SU-DHL-6 (cell line): Measurements from ENCODE around the gene HNRNPA1.

ENCODE experiments used
- H2AFZ ChIP-seq: fragments of 200-600 bp; sonication (generic); 2 replicates; pipeline ENCODE4 v1.6.1; 2014; ENCODE audit warnings: low read depth, mild to moderate bottlenecking, moderate library complexity, mixed read lengths, antibody characterized with exemption, low read length; ENCODE audit not compliant: severe bottlenecking
- H3F3A ChIP-seq: fragments of 200-600 bp; shearing (Covaris generic); 2 replicates; pipeline ENCODE4 v1.6.0; 2016; ENCODE audit warnings: antibody characterized with exemption, mild to moderate bottlenecking; ENCODE audit not compliant: insufficient read depth
- H3K27ac ChIP-seq: fragments of 200-600 bp; sonication (generic); 2 replicates; pipeline ENCODE4 v1.5.1; 2016; ENCODE audit warnings: low read depth, mild to moderate bottlenecking, low read length, moderate library complexity, mixed read lengths
- H3K27me3 ChIP-seq: fragments of 200-600 bp; sonication (generic), shearing (Covaris generic); 2 replicates; pipeline ENCODE4 v1.6.0; 2014; ENCODE audit warnings: mild to moderate bottlenecking, low read length
- H3K36me3 ChIP-seq: fragments of 200-600 bp; sonication (generic); 2 replicates; pipeline ENCODE4 v1.6.1; 2014; ENCODE audit warnings: mild to moderate bottlenecking, low read length, mixed read lengths
- H3K4me2 ChIP-seq: fragments of 300-600, 200-600 bp; shearing (Covaris generic), sonication (generic); 2 replicates; pipeline ENCODE4 v1.6.0; 2014; ENCODE audit warnings: low read length, low read depth, mild to moderate bottlenecking; ENCODE audit not compliant: poor library complexity, severe bottlenecking
- H3K4me3 ChIP-seq: fragments of 200-600 bp; sonication (generic); 2 replicates; pipeline ENCODE4 v1.5.1; 2014; ENCODE audit warnings: antibody characterized with exemption, low read length, mild to moderate bottlenecking, mixed read lengths; ENCODE audit not compliant: insufficient read depth, poor library complexity, severe bottlenecking
- H3K79me2 ChIP-seq: fragments of 200-600 bp; sonication (generic); 2 replicates; pipeline ENCODE4 v1.6.1; 2014; ENCODE audit warnings: mild to moderate bottlenecking, low read length, moderate library complexity; ENCODE audit not compliant: insufficient read depth
- H3K9ac ChIP-seq: fragments of 200-600 bp; sonication (generic); 2 replicates; pipeline ENCODE4 v1.7.0; 2014; ENCODE audit warnings: mild to moderate bottlenecking, low read length
- H3K9me2 ChIP-seq: fragments of 200-600 bp; sonication (generic); replicated peaks from 2 replicates; pipeline ENCODE4 v1.6.1; 2014; ENCODE audit warnings: low read length; ENCODE audit not compliant: insufficient read depth
- H3K9me3 ChIP-seq: fragments of 200-600 bp; sonication (generic); 2 replicates; pipeline ENCODE4 v1.6.1; 2014; ENCODE audit warnings: low read length, mixed read lengths; ENCODE audit not compliant: insufficient read depth
- H4K20me1 ChIP-seq: fragments of 200-600 bp; sonication (generic); 2 replicates; pipeline ENCODE4 v1.6.1; 2014; ENCODE audit warnings: low read depth, mild to moderate bottlenecking, antibody characterized with exemption, low read length, moderate library complexity, mixed read lengths
- CTCF ChIP-seq: fragments of 200-600 bp; sonication (generic); IDR thresholded peaks from one replicate; pipeline ENCODE4 v1.5.1; 2017; ENCODE audit warnings: antibody characterized with exemption, mild to moderate bottlenecking, low read length, moderate library complexity; ENCODE audit not compliant: insufficient read depth, poor library complexity, severe bottlenecking
- EZH2phosphoT487 ChIP-seq: fragments of 200-600 bp; sonication (generic), shearing (Covaris generic); conservative IDR thresholded peaks from 2 replicates; pipeline ENCODE4 v1.6.1; 2018; ENCODE audit warnings: mild to moderate bottlenecking, antibody characterized with exemption, low read length, moderate library complexity, mixed read lengths

Gene HNRNPA1

DNA sequence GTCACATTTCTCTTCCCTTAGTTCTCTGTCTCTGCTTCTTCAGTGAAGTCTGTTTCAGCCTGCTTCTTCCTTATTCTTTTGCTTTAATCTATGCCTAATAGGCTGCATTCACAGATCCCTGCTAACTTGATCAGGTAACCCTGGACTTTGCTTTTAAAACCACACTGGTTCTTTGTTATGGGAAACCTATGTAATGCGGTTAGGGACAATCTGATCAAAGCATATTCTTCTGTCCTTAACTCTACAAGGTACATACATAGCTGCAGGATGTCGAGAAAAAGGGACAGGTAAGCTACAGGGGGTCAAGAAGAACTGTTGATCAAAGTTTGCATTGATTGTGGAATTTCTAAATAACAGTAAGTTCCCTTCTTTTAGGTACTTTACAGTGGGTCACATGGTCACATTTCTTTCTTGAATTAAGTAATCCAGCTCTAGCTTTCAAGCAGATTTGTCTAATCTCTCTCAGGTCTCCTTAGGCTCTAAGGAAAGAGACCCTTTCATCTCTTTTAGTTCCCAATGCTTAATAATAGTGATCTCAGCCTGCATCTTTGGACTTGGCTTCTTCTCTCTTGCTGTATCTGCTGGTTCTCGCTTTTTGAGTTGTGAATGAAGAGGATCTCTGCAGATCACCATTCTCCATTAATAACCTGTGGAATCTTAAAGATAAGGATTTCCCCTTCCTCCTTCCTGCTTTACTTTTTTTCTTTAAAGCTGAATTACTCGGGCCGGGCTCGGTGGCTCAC is 48.2 kb downstream of the HNRNPA1 start:
- Histone ChIP-seq H3K4me2 (no peak overlapping the region), H3K27ac (no peak overlapping the region)

GRCh38 chr12:54329759-54330158 is 49.2 kb downstream of the HNRNPA1 start:
- no peaks in the 10 kb centered on the region for H3K27me3 ChIP-seq
- H3K4me2 ChIP-seq = no peak overlapping the region
- peaks cover 11% of the 10 kb centered on the region for H3K79me2 ChIP-seq
- H3K36me3 ChIP-seq = no peaks in the 10 kb centered on the region
- no peak overlapping the region for H3K4me3 ChIP-seq
- peaks cover 4% of the 10 kb centered on the region; the same call in 1 of the 2 replicates for H4K20me1 ChIP-seq
- no peaks in the 10 kb centered on the region for H3K9me2 ChIP-seq
- no peak overlapping the region for H3K27ac ChIP-seq
- no peak overlapping the region for H2AFZ ChIP-seq
- no peaks in the 10 kb centered on the region for H3F3A ChIP-seq
- no peaks in the 10 kb centered on the region for H3K9me3 ChIP-seq
- TF ChIP-seq CTCF (no peak), EZH2phosphoT487 (no peak)
- no peak overlapping the region for H3K9ac ChIP-seq

More for the DNA sequence above, 48.2 kb downstream of the HNRNPA1 start:
- no peak overlapping the region for H2AFZ ChIP-seq
- no peaks in the 10 kb centered on the region for H3K36me3 ChIP-seq
- TF ChIP-seq CTCF (no peak), EZH2phosphoT487 (no peak)
- no peak overlapping the region for H3K4me3 ChIP-seq
- no peak overlapping the region for H3K9ac ChIP-seq
- no peaks in the 10 kb centered on the region for H3K9me3 ChIP-seq
- H3K79me2 ChIP-seq = peaks cover 11% of the 10 kb centered on the region
- H3K9me2 ChIP-seq = no peaks in the 10 kb centered on the region
- peaks cover 4% of the 10 kb centered on the region; the same call in 1 of the 2 replicates for H4K20me1 ChIP-seq
- H3F3A ChIP-seq = no peaks in the 10 kb centered on the region
- H3K27me3 ChIP-seq = no peaks in the 10 kb centered on the region

- peaks cover 8% of the 10 kb centered on the region for H3K79me2 ChIP-seq
Measured at GRCh38 chr12:54330442-54330841, 49.9 kb downstream of the HNRNPA1 start.

More at GRCh38 chr12:54330442-54330841, 49.9 kb downstream of the HNRNPA1 start:
- TF ChIP-seq CTCF (no peak), EZH2phosphoT487 (no peak)
- peaks cover 4% of the 10 kb centered on the region; the same call in 1 of the 2 replicates for H4K20me1 ChIP-seq
- H3K36me3 ChIP-seq = no peaks in the 10 kb centered on the region
- H3K27ac ChIP-seq = no peak overlapping the region
- H3K4me3 ChIP-seq = no peak overlapping the region
- H2AFZ ChIP-seq = no peak overlapping the region
- H3K9ac ChIP-seq = no peak overlapping the region
- H3K9me2 ChIP-seq = no peaks in the 10 kb centered on the region
- no peaks in the 10 kb centered on the region for H3K9me3 ChIP-seq
- no peaks in the 10 kb centered on the region for H3F3A ChIP-seq
- no peak overlapping the region for H3K4me2 ChIP-seq
- H3K27me3 ChIP-seq = no peaks in the 10 kb centered on the region
